ENCODE results near the gene NAT14. TPM values are rescaled to one million over a fixed set of nuclear protein-coding genes. Genes with fewer than 3 reads are reported as not detected.

NAT14 gene
- total RNA-seq, 2 donors from 2014 or later, result 3.4 to 3.8 TPM

GRCh38 chr19:55477905-55478304 is 7.1 kb upstream of the NAT14 start:
- TF ChIP-seq CTCF (IDR thresholded peaks at IDR 0.05), result no peak
- H3K4me1 ChIP-seq (ENCODE audit: control insufficient read depth in 1 of 2, low read depth in 2 of 2), result peaks cover 12 to 18% of the 10 kb centered on the region in 2 donors
- H3K9me3 ChIP-seq, result no peaks in the 10 kb centered on the region
- peaks cover 6% of the 10 kb centered on the region for H3K36me3 ChIP-seq
- H3K27me3 ChIP-seq (replicated peaks; ENCODE audit: insufficient read depth), result no peaks in the 10 kb centered on the region
- ATAC-seq (ENCODE audit: insufficient number of reproducible peaks, low FRiP score, low read depth) (no peak), DNase-seq (ENCODE audit: low spot score) (no peak)
- no peak overlapping the region for H3K27ac ChIP-seq
- H3K4me3 ChIP-seq, result peak overlapping the region; percentile 81

- peaks cover 12 to 18% of the 10 kb centered on the region in 2 donors for H3K4me1 ChIP-seq (ENCODE audit: control insufficient read depth in 1 of 2, low read depth in 2 of 2)
- no peaks in the 10 kb centered on the region for H3K27me3 ChIP-seq (replicated peaks; ENCODE audit: insufficient read depth)
- no peak for ATAC-seq (ENCODE audit: insufficient number of reproducible peaks, low FRiP score, low read depth)
- no peaks in the 10 kb centered on the region for H3K9me3 ChIP-seq
- peaks cover 10% of the 10 kb centered on the region for H3K36me3 ChIP-seq
- DNase-seq (ENCODE audit: low spot score), result no peak
- no peak for TF ChIP-seq CTCF (IDR thresholded peaks at IDR 0.05)
- no peak overlapping the region for H3K27ac ChIP-seq
- H3K4me3 ChIP-seq, result no peak overlapping the region
Measured at GRCh38 chr19:55478364-55478763, 6.6 kb upstream of the NAT14 start.

GRCh38 chr19:55479045-55479444 is 5.9 kb upstream of the NAT14 start:
- ATAC-seq (ENCODE audit: insufficient number of reproducible peaks, low FRiP score, low read depth) (no peak), DNase-seq (ENCODE audit: low spot score) (no peak)
- H3K27ac ChIP-seq, result no peak overlapping the region
- no peak overlapping the region for H3K4me3 ChIP-seq
- H3K27me3 ChIP-seq (replicated peaks; ENCODE audit: insufficient read depth), result no peaks in the 10 kb centered on the region
- no peaks in the 10 kb centered on the region for H3K9me3 ChIP-seq
- H3K36me3 ChIP-seq, result peaks cover 10% of the 10 kb centered on the region
- peaks cover 13 to 19% of the 10 kb centered on the region in 2 donors for H3K4me1 ChIP-seq (ENCODE audit: control insufficient read depth in 1 of 2, low read depth in 2 of 2)
- no peak for TF ChIP-seq CTCF (IDR thresholded peaks at IDR 0.05)

- H3K36me3 ChIP-seq, result peaks cover 10% of the 10 kb centered on the region
- TF ChIP-seq CTCF (IDR thresholded peaks at IDR 0.05), result no peak
- H3K9me3 ChIP-seq, result no peaks in the 10 kb centered on the region
- no peak overlapping the region for H3K4me3 ChIP-seq
- ATAC-seq (ENCODE audit: insufficient number of reproducible peaks, low FRiP score, low read depth), result no peak
- DNase-seq (ENCODE audit: low spot score), result no peak
- no peaks in the 10 kb centered on the region for H3K27me3 ChIP-seq (replicated peaks; ENCODE audit: insufficient read depth)
- peaks cover 19 to 25% of the 10 kb centered on the region in 2 donors for H3K4me1 ChIP-seq (ENCODE audit: control insufficient read depth in 1 of 2, low read depth in 2 of 2)
- no peak overlapping the region for H3K27ac ChIP-seq
Measured at GRCh38 chr19:55479451-55480230, 5.3 kb upstream of the NAT14 start.

GRCh38 chr19:55481148-55481793 is 3.7 kb upstream of the NAT14 start:
- Histone ChIP-seq H3K27ac (no peak overlapping the region), H3K4me1 (ENCODE audit: control insufficient read depth in 1 of 2, low read depth in 2 of 2) (peaks cover 25 to 30% of the 10 kb centered on the region in 2 donors), H3K27me3 (replicated peaks; ENCODE audit: insufficient read depth) (no peaks in the 10 kb centered on the region), H3K9me3 (no peaks in the 10 kb centered on the region), H3K36me3 (peaks cover 10% of the 10 kb centered on the region), H3K4me3 (no peak overlapping the region)
- DNase-seq (ENCODE audit: low spot score), result no peak
- no peak for TF ChIP-seq CTCF (IDR thresholded peaks at IDR 0.05)
- no peak for ATAC-seq (ENCODE audit: insufficient number of reproducible peaks, low FRiP score, low read depth)
